CD8-positive, alpha-beta memory T cell (primary cell): Measurements from ENCODE around the gene TRIP12. TPM values are rescaled to one million over a fixed set of nuclear protein-coding genes. Genes with fewer than 3 reads are reported as not detected.
A peak's percentile ranks its signal among the peaks of the same experiment; 100 is the strongest.

Experiments used
- CTCF ChIA-PET: fragments of 350-600 bp; sonication (Branson Sonifier 250); formaldehyde crosslinking; loops from one replicate; lab custom pipeline; 2021; ENCODE audit warnings: antibody characterized with exemption; lab: Charles Lee
- POLR2A ChIA-PET: fragments of 350-600 bp; sonication (Branson Sonifier 250); formaldehyde crosslinking; loops from one replicate; lab custom pipeline; 2021; ENCODE audit warnings: antibody characterized with exemption; lab: Charles Lee
- DNase-seq, 5 donors: peaks; one replicate each; pipeline versions ENCODE4 v3.0.0 to v3.0.0-alpha.2; 2020 to 2022; ENCODE audit warnings: mixed read lengths in 1 of 5
- H3K27ac ChIP-seq: one replicate; pipeline ENCODE4 v1.7.0; 2013; ENCODE audit warnings: low read depth, mild to moderate bottlenecking, low read length, moderate library complexity
- H3K27me3 ChIP-seq: 2 replicates; pipeline ENCODE4 v1.7.0; 2013; ENCODE audit warnings: low read length, mild to moderate bottlenecking; ENCODE audit not compliant: insufficient read depth, poor library complexity, severe bottlenecking
- H3K36me3 ChIP-seq: 2 replicates; pipeline ENCODE4 v1.7.0; 2013; ENCODE audit warnings: mild to moderate bottlenecking, low read length, moderate library complexity; ENCODE audit not compliant: insufficient read depth
- H3K4me1 ChIP-seq: 2 replicates; pipeline ENCODE4 v1.7.0; 2013; ENCODE audit warnings: mild to moderate bottlenecking, low read length, moderate library complexity; ENCODE audit not compliant: insufficient read depth
- H3K4me3 ChIP-seq: 2 replicates; pipeline ENCODE4 v1.7.0; 2013; ENCODE audit warnings: mild to moderate bottlenecking, low read length
- H3K9me3 ChIP-seq: 2 replicates; pipeline ENCODE4 v1.7.0; 2013; ENCODE audit warnings: mild to moderate bottlenecking, low read length
- H3K27ac Mint-ChIP-seq, 8 donors: one replicate each; pipeline ENCODE4 v1.8.0; 2020 to 2021; ENCODE audit warnings: mixed read lengths in 8 of 8, mild to moderate bottlenecking in 6 of 8, inconsistent platforms in 3 of 8, moderate library complexity in 3 of 8
- H3K27me3 Mint-ChIP-seq, 2 donors: one replicate each; pipeline ENCODE4 v1.8.0; 2020 to 2021; ENCODE audit warnings: mixed read lengths in 2 of 2, mild to moderate bottlenecking in 1 of 2, moderate library complexity in 1 of 2
- H3K36me3 Mint-ChIP-seq, 3 donors: one replicate each; pipeline ENCODE4 v1.8.0; 2020 to 2021; ENCODE audit warnings: mixed read lengths in 3 of 3, inconsistent platforms in 1 of 3, mild to moderate bottlenecking in 1 of 3
- H3K4me1 Mint-ChIP-seq, 3 donors: one replicate each; pipeline ENCODE4 v1.8.0; 2020 to 2021; ENCODE audit warnings: mixed read lengths in 3 of 3, inconsistent platforms in 1 of 3, mild to moderate bottlenecking in 1 of 3
- H3K4me3 Mint-ChIP-seq, 7 donors: one replicate each; pipeline ENCODE4 v1.8.0; 2020 to 2021; ENCODE audit warnings: mixed read lengths in 7 of 7, mild to moderate bottlenecking in 6 of 7, moderate library complexity in 4 of 7, inconsistent platforms in 2 of 7
- H3K9me3 Mint-ChIP-seq, 5 donors: one replicate each; pipeline ENCODE4 v1.8.0; 2020 to 2022; ENCODE audit warnings: mixed read lengths in 5 of 5, mild to moderate bottlenecking in 3 of 5, moderate library complexity in 2 of 5, inconsistent platforms in 1 of 5
- polyA plus RNA-seq: library from polyadenylated mRNA; unstranded; fragments of 300-500 nt; fragmentation: Illumina TruSeq; gene quantifications from one replicate; pipeline ENCODE4 v1.2.3, GENCODE V29; 2021
- total RNA-seq, 2 experiments: library from RNA; stranded (reverse); gene quantifications; one replicate each; pipeline ENCODE4 v1.2.3, GENCODE V29; 2021

The TRIP12 gene
- total and polyA plus RNA-seq, 3 experiments from 2014 or later, result 42.0 to 269 (median 263) TPM

GRCh38 chr2:229821316-229821715 lies 100.5 kb downstream of the TRIP12 start:
- H3K4me3 ChIP-seq, result no peak overlapping the region
- H3K27me3 Mint-ChIP-seq, result no peaks in the 10 kb centered on the region
- peaks cover 17 to 33% (median 26%) of the 10 kb centered on the region in 3 donors for H3K4me1 Mint-ChIP-seq
- CTCF ChIA-PET, result no interaction called here
- POLR2A ChIA-PET, result no interaction called here
- no peak for DNase-seq
- peaks cover 20% of the 10 kb centered on the region for H3K36me3 ChIP-seq
- H3K27ac ChIP-seq, result no peak overlapping the region
- no peaks in the 10 kb centered on the region for H3K4me1 ChIP-seq
- H3K27me3 ChIP-seq, result no peaks in the 10 kb centered on the region
- H3K4me3 Mint-ChIP-seq, result no peak overlapping the region
- H3K27ac Mint-ChIP-seq, result peak overlapping the region in 6 of 8 donors; percentile 34 to 89 (median 69)
- no peaks in the 10 kb centered on the region for H3K9me3 ChIP-seq
- peaks cover 23 to 77% (median 32%) of the 10 kb centered on the region in 3 donors for H3K36me3 Mint-ChIP-seq
- H3K9me3 Mint-ChIP-seq, result peaks cover 0 to 7% (median 4%) of the 10 kb centered on the region in 5 donors

GRCh38 chr2:229818230-229818629 lies 103.6 kb downstream of the TRIP12 start:
- Mint-ChIP-seq H3K9me3 (no peaks in the 10 kb centered on the region), H3K4me1 (peaks cover 17 to 29% (median 26%) of the 10 kb centered on the region in 3 donors), H3K27me3 (no peaks in the 10 kb centered on the region), H3K36me3 (peaks cover 4 to 76% (median 15%) of the 10 kb centered on the region in 3 donors), H3K4me3 (no peak overlapping the region), H3K27ac (peak overlapping the region in 1 of 8 donors; percentile 61)
- POLR2A ChIA-PET, result no interaction called here
- no peak for DNase-seq
- no peaks in the 10 kb centered on the region for H3K9me3 ChIP-seq
- no peaks in the 10 kb centered on the region for H3K4me1 ChIP-seq
- peaks cover 32% of the 10 kb centered on the region for H3K36me3 ChIP-seq
- CTCF ChIA-PET, result interaction anchor here (1.2 to 6.0 kb wide), 2 partner anchors 9 to 16 kb away, joined by 4 to 25 read pairs; no protein-coding TSS in a partner anchor
- no peaks in the 10 kb centered on the region for H3K27me3 ChIP-seq
- H3K27ac ChIP-seq, result no peak overlapping the region
- H3K4me3 ChIP-seq, result no peak overlapping the region

- Histone ChIP-seq H3K27me3 (no peaks in the 10 kb centered on the region), H3K9me3 (no peaks in the 10 kb centered on the region), H3K4me3 (no peak overlapping the region), H3K4me1 (no peaks in the 10 kb centered on the region), H3K36me3 (peaks cover 33% of the 10 kb centered on the region), H3K27ac (no peak overlapping the region)
- Mint-ChIP-seq H3K9me3 (no peaks in the 10 kb centered on the region), H3K4me3 (no peak overlapping the region), H3K27me3 (no peaks in the 10 kb centered on the region), H3K36me3 (peaks cover 0 to 66% (median 9%) of the 10 kb centered on the region in 3 donors), H3K27ac (peak overlapping the region in 1 of 8 donors; percentile 7), H3K4me1 (peaks cover 2 to 11% (median 3%) of the 10 kb centered on the region in 3 donors)
- CTCF ChIA-PET, result interaction anchor here (6.0 kb wide), 1 partner anchor 14 kb away, joined by 25 read pairs; no protein-coding TSS in a partner anchor
- no peak for DNase-seq
- POLR2A ChIA-PET, result no interaction called here
Measured at GRCh38 chr2:229815858-229816257, 106.0 kb downstream of the TRIP12 start.

- no peaks in the 10 kb centered on the region for H3K9me3 Mint-ChIP-seq
- no peak for DNase-seq
- peaks cover 2 to 11% (median 3%) of the 10 kb centered on the region in 3 donors for H3K4me1 Mint-ChIP-seq
- H3K36me3 ChIP-seq, result peaks cover 39% of the 10 kb centered on the region
- no peak overlapping the region for H3K4me3 ChIP-seq
- no peaks in the 10 kb centered on the region for H3K27me3 ChIP-seq
- no peak overlapping the region for H3K4me3 Mint-ChIP-seq
- H3K27me3 Mint-ChIP-seq, result no peaks in the 10 kb centered on the region
- H3K27ac ChIP-seq, result no peak overlapping the region
- H3K4me1 ChIP-seq, result no peaks in the 10 kb centered on the region
- H3K9me3 ChIP-seq, result no peaks in the 10 kb centered on the region
- POLR2A ChIA-PET, result interaction anchor here (0.6 kb wide), 1 partner anchor 338 kb away, joined by 3 read pairs; no protein-coding TSS in a partner anchor
- H3K36me3 Mint-ChIP-seq, result peaks cover 0 to 70% (median 11%) of the 10 kb centered on the region in 3 donors
- CTCF ChIA-PET, result interaction anchor here (1.0 to 6.0 kb wide), 2 partner anchors 13 to 20 kb away, joined by 4 to 25 read pairs; no protein-coding TSS in a partner anchor
- no peak overlapping the region for H3K27ac Mint-ChIP-seq
Measured at GRCh38 chr2:229815342-229815741, 106.5 kb downstream of the TRIP12 start.

GRCh38 chr2:229810786-229811185 lies 111.0 kb downstream of the TRIP12 start:
- DNase-seq, result no peak
- Mint-ChIP-seq H3K4me3 (no peak overlapping the region), H3K27me3 (no peaks in the 10 kb centered on the region), H3K27ac (peak overlapping the region in 4 of 8 donors; percentile 27 to 84 (median 56)), H3K9me3 (no peaks in the 10 kb centered on the region), H3K4me1 (peaks cover 0 to 4% (median 0%) of the 10 kb centered on the region in 3 donors), H3K36me3 (peaks cover 0 to 73% (median 13%) of the 10 kb centered on the region in 3 donors)
- peaks cover 52% of the 10 kb centered on the region for H3K36me3 ChIP-seq
- ChIA-PET CTCF (interaction anchor here (1.4 kb wide), 1 partner anchor 9 kb away, joined by 5 read pairs; no protein-coding TSS in a partner anchor), POLR2A (no interaction called here)
- H3K4me3 ChIP-seq, result no peak overlapping the region
- no peaks in the 10 kb centered on the region for H3K9me3 ChIP-seq
- no peak overlapping the region for H3K27ac ChIP-seq
- H3K27me3 ChIP-seq, result no peaks in the 10 kb centered on the region
- no peaks in the 10 kb centered on the region for H3K4me1 ChIP-seq

GRCh38 chr2:229805559-229805958 lies 116.2 kb downstream of the TRIP12 start:
- H3K27me3 Mint-ChIP-seq, result no peaks in the 10 kb centered on the region
- H3K4me1 Mint-ChIP-seq, result peaks cover 0 to 6% (median 5%) of the 10 kb centered on the region in 3 donors
- ChIA-PET POLR2A (no interaction called here), CTCF (no interaction called here)
- H3K36me3 Mint-ChIP-seq, result peaks cover 0 to 85% (median 18%) of the 10 kb centered on the region in 3 donors
- no peaks in the 10 kb centered on the region for H3K4me1 ChIP-seq
- no peaks in the 10 kb centered on the region for H3K9me3 Mint-ChIP-seq
- H3K27me3 ChIP-seq, result no peaks in the 10 kb centered on the region
- peak overlapping the region in 1 of 8 donors; percentile 66 for H3K27ac Mint-ChIP-seq
- DNase-seq, result no peak
- peaks cover 46% of the 10 kb centered on the region for H3K36me3 ChIP-seq
- H3K4me3 Mint-ChIP-seq, result no peak overlapping the region
- H3K4me3 ChIP-seq, result no peak overlapping the region
- no peaks in the 10 kb centered on the region for H3K9me3 ChIP-seq
- H3K27ac ChIP-seq, result no peak overlapping the region

GRCh38 chr2:229802785-229803184 lies 119.0 kb downstream of the TRIP12 start:
- Histone ChIP-seq H3K27ac (no peak overlapping the region), H3K9me3 (no peaks in the 10 kb centered on the region), H3K4me3 (no peak overlapping the region), H3K4me1 (no peaks in the 10 kb centered on the region), H3K27me3 (no peaks in the 10 kb centered on the region), H3K36me3 (peaks cover 40% of the 10 kb centered on the region)
- peaks cover 0 to 85% (median 23%) of the 10 kb centered on the region in 3 donors for H3K36me3 Mint-ChIP-seq
- H3K27me3 Mint-ChIP-seq, result no peaks in the 10 kb centered on the region
- no peak overlapping the region for H3K4me3 Mint-ChIP-seq
- no peak for DNase-seq
- peaks cover 0 to 6% (median 5%) of the 10 kb centered on the region in 3 donors for H3K4me1 Mint-ChIP-seq
- H3K9me3 Mint-ChIP-seq, result no peaks in the 10 kb centered on the region
- ChIA-PET CTCF (interaction anchor here (1.0 to 7.2 kb wide), 4 partner anchors 9 to 108 kb away, joined by 3 to 49 read pairs (median 14); no protein-coding TSS in a partner anchor), POLR2A (interaction anchor here (0.5 kb wide), 1 partner anchor 29 kb away, joined by 3 read pairs; no protein-coding TSS in a partner anchor)
- peak overlapping the region in 3 of 8 donors; percentile 4 to 55 (median 8) for H3K27ac Mint-ChIP-seq
